Glomerular visceral epithelial cell (primary cell): ENCODE data around the gene LYSMD1.

Source experiments
- DNase-seq: peaks from one replicate; pipeline ENCODE4 v3.0.0-alpha.2; 2016; ENCODE audit errors: extremely low spot score

The LYSMD1 gene

DNA sequence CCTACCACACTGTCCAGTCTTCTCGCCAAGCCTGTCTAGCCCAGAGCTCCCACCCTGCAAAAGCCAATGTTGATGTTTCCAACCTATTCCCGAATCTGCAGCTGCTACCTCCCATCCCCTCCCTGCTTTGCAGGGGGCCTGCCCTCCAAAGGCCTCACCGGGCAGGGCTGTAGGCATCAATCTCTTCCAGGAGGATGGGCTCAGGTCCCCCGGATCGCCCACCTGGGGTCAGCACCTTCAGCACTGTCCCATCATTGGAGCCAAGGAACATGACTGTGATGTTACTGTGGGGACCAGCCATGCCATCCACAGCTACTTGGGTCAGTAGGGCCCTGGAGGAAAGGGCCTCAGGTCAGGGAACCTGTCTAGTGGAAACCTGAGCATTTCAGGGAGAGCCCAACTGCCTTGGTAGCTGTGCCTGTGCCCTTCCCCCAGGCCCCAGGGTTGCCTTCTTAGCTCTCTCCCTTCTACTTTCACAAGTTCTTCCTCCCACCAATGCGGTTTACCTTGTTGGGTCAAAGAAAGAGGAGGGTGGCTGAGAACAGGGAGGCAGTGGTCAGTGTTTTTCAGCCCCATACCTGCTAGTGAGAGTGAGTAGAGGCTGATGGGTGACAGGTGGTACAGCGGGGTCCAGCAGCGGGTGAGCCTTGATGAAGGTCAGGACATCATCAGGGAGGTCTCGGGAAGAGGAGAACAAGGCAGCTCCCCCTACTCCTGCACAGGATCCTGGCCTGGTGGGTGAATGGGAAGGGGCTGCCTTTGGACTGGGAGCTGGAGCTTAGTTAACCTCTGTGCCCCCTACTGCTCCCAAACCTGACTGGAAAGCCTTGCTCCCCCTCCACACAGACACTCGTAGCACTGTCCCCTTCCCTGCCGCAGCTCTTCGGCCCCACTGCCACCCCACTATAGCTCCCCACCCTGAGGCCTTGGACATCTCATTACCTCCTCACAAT, 30.0 kb downstream of the LYSMD1 start:
- DNase-seq, result no peak

DNA sequence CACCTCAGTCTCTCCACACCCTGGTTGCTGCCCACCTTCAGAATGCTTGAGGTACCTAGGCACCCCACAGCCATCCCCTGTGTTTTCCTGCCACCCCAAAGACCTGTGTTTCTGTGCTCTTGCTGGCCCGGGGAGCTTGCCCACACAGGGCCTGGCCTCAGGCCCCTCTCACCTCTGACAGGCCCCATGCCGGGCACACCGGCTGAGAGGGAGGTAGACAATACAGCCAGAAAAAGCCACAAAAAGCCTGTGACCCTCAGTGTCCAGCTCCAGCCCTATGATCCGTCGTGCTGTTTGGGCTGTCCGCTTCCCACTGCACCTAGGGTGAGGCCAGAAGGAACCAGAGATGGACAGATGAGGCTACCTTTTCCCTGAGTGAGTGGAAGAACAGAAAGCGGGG, 30.7 kb downstream of the LYSMD1 start:
- DNase-seq, result no peak

GRCh38 chr1:151134396-151134795, 31.3 kb downstream of the LYSMD1 start:
- DNase-seq, result no peak

DNA sequence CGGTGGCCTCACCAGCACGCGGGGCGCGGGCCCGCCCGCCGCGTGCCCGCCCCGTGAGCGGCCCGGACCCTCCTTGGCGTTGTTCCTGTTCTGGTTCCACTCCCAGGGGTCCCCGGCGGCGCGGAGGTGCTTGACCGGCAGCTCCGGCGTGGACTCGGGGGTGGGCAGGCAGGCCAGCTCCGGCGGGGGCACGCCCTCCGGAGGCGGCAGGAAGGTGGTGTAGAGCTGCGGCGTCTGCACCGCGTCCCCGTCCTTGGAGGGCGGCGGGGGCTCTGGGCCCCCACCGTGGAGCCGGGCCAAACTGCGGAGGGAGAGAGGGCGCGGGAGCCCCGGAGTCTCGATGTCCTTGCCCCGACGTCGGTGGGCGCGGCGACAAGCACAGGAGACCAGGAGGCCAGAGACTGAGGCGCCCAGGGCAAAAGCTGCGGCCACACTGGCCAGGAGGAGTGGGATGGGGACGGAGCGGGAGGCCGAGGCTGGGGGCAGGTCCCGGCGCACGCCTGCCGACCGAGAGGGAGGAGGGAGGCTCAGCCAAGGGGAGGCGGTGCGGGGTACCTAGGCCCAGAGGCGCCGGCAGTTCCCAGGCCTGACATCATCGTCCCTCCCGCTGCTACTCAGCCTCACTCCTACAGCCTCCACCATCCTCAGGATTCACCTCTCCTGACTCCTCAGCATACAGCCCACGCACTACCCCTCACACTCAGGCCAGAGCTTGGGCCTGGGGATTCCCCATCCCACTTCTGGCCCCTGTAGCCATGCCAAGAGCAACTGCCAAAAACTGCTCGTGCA, 32.5 kb downstream of the LYSMD1 start:
- no peak for DNase-seq

- no peak for DNase-seq
Measured at GRCh38 chr1:151132335-151133017, 33.2 kb downstream of the LYSMD1 start.

GRCh38 chr1:151131701-151132334, 33.9 kb downstream of the LYSMD1 start:
- DNase-seq, result no peak

- DNase-seq, result no peak
Measured at GRCh38 chr1:151130987-151131586, 34.6 kb downstream of the LYSMD1 start.

- no peak for DNase-seq
Measured at GRCh38 chr1:151128800-151129199, 36.9 kb downstream of the LYSMD1 start.

DNA sequence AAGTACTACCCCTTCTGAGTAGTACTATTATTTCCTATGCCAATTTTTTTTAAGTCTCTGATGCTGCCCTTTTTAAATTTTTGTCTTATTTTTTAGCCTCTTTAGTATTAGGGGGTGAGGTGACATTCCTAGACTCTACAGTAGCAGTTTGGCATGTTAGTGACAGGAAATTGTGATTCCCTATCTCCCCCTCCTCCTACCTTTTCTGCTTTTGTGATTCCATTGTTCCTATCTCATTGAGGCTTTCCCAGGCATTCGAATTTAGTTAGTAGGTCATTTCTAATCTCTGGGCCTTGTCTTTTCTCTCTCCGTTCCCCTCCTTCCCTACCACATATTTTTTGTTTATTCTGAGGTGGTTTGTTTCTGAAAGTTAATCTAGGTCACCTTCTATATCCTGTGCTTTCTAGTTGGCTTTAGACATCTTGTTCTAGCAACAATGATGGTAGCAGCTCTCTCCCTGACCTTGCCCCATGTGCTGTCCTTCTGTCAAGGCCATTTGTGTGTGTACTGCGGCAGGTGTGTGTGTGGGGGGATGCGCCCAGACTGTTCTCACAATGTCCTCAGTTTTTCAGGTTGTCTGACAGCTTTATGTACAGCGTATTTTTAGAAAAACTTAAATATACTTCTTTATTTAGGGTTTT, 40.8 kb downstream of the LYSMD1 start:
- no peak for DNase-seq

DNA sequence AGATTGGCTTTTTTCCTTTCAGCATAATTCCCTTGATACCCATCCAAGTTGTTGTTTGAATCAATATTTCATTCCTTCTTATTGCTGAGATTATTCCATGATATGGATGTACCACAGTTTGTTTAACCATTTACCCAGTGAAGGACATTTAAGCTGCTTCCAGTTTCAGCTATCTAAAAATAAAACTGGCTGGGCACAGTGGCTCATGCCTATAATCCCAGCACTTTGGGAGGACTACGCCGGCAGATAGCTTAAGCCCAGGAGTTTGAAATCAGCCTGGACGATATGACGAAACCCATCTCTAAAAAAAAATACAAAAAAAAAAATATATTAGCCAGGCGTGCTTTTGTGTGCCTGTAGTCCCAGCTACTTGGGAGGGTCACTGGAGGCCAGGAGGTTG, 51.8 kb downstream of the LYSMD1 start:
- no peak for DNase-seq
